Natural killer cell treated with Interleukin-12 subunit alpha and Interleukin-12 subunit beta and Interleukin-15 and Interleukin-18, amount 100 ng/mL, for 72 hours (primary cell): ENCODE data around the gene IZUMO1R. TPM values are rescaled to one million over a fixed set of nuclear protein-coding genes. Genes with fewer than 3 reads are reported as not detected.
"Not testable (repeated sequence)": the region's sequence is repeated elsewhere in the genome, so short reads cannot be mapped to it uniquely, and the experiment has no call there.

Experiments used
- ATAC-seq, 2 donors: fragments of 150-1000 bp; cut with Tn5 transposase in 1 of 2; sonication (Bioruptor Pico), chemical (Tn5 transposase) in 1 of 2; 2 replicates each; pipeline ENCODE4 v1.10.0; 2021
- DNase-seq: peaks from one replicate; pipeline ENCODE4 v3.0.0; 2022; ENCODE audit warnings: low spot score
- H3K27ac Mint-ChIP-seq, 2 donors: 1 replicate in 1 of 2; 2 replicates in 1 of 2; pipeline ENCODE4 v1.8.0; 2022; ENCODE audit warnings: mixed read lengths in 2 of 2, mild to moderate bottlenecking in 1 of 2, moderate library complexity in 1 of 2
- H3K27me3 Mint-ChIP-seq, 2 donors: 1 replicate in 1 of 2; 2 replicates in 1 of 2; pipeline ENCODE4 v1.8.0; 2022; ENCODE audit warnings: mixed read lengths in 2 of 2
- H3K36me3 Mint-ChIP-seq: one replicate; pipeline ENCODE4 v1.8.0; 2022; ENCODE audit warnings: mixed read lengths
- H3K4me1 Mint-ChIP-seq, 2 donors: 1 replicate in 1 of 2; 2 replicates in 1 of 2; pipeline ENCODE4 v1.8.0; 2022; ENCODE audit warnings: low read depth in 2 of 2, mixed read lengths in 2 of 2, mild to moderate bottlenecking in 1 of 2
- H3K4me3 Mint-ChIP-seq: one replicate; pipeline ENCODE4 v1.8.0; 2022; ENCODE audit warnings: mixed read lengths
- H3K9me3 Mint-ChIP-seq: 2 replicates; pipeline ENCODE4 v1.8.0; 2022; ENCODE audit warnings: mixed read lengths
- total RNA-seq, 2 donors: library from RNA; stranded (reverse); gene quantifications; one replicate each; pipeline ENCODE4 v1.2.3, GENCODE V29; 2022

IZUMO1R gene
- total RNA-seq, 2 donors from 2014 or later, result not detected

- ATAC-seq, result no peak
- Mint-ChIP-seq H3K27me3 (peaks cover 13 to 18% of the 10 kb centered on the region in 2 donors), H3K4me3 (no peak overlapping the region), H3K4me1 (no peaks in the 10 kb centered on the region), H3K36me3 (no peaks in the 10 kb centered on the region), H3K9me3 (no peaks in the 10 kb centered on the region), H3K27ac (no peak overlapping the region)
- DNase-seq, result no peak
These were observed 31.7 kb downstream of the IZUMO1R start for GRCh38 chr11:94336033-94336432.

- Mint-ChIP-seq H3K36me3 (no peaks in the 10 kb centered on the region), H3K27ac (no peak overlapping the region), H3K4me3 (no peak overlapping the region), H3K9me3 (no peaks in the 10 kb centered on the region), H3K4me1 (no peaks in the 10 kb centered on the region), H3K27me3 (peaks cover 13 to 15% of the 10 kb centered on the region in 2 donors)
- ATAC-seq (no peak), DNase-seq (no peak)
These were observed 34.3 kb downstream of the IZUMO1R start for GRCh38 chr11:94338651-94339050.

GRCh38 chr11:94342250-94342649 is 37.9 kb downstream of the IZUMO1R start:
- Mint-ChIP-seq H3K27me3 (peaks cover 16 to 20% of the 10 kb centered on the region in 2 donors), H3K27ac (no peak overlapping the region), H3K4me1 (no peaks in the 10 kb centered on the region), H3K4me3 (no peak overlapping the region), H3K9me3 (no peaks in the 10 kb centered on the region), H3K36me3 (no peaks in the 10 kb centered on the region)
- no peak for DNase-seq
- ATAC-seq, result no peak

GRCh38 chr11:94343495-94343894 is 39.1 kb downstream of the IZUMO1R start:
- ATAC-seq (no peak), DNase-seq (no peak)
- Mint-ChIP-seq H3K9me3 (no peaks in the 10 kb centered on the region), H3K27me3 (peaks cover 18 to 28% of the 10 kb centered on the region in 2 donors), H3K4me3 (no peak overlapping the region), H3K4me1 (no peaks in the 10 kb centered on the region), H3K27ac (no peak overlapping the region), H3K36me3 (no peaks in the 10 kb centered on the region)

DNA sequence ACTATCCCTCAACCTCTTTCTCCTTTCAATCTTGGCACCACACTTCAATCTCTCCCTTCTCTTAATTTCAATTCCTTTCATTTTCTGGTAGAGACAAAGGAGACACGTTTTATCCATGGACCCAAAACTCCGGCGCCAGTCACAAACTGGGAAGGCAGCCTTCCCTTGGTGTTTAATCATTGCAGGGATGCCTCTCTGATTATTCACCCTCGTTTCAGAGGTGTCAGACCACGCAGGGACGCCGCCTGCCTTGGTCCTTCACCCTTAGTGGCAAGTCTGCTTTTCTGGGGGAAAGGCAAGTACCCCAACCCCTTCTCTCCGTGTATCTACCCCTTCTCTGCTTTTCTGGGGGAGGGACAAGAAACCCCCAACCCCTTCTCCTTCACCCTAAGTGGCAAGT is 41.9 kb downstream of the IZUMO1R start:
- not testable (repeated sequence) for DNase-seq, ATAC-seq, H3K4me3 Mint-ChIP-seq, H3K9me3 Mint-ChIP-seq, H3K4me1 Mint-ChIP-seq, H3K36me3 Mint-ChIP-seq, H3K27ac Mint-ChIP-seq
- H3K27me3 Mint-ChIP-seq, result peaks cover 30 to 36% of the 10 kb centered on the region in 2 donors

DNA sequence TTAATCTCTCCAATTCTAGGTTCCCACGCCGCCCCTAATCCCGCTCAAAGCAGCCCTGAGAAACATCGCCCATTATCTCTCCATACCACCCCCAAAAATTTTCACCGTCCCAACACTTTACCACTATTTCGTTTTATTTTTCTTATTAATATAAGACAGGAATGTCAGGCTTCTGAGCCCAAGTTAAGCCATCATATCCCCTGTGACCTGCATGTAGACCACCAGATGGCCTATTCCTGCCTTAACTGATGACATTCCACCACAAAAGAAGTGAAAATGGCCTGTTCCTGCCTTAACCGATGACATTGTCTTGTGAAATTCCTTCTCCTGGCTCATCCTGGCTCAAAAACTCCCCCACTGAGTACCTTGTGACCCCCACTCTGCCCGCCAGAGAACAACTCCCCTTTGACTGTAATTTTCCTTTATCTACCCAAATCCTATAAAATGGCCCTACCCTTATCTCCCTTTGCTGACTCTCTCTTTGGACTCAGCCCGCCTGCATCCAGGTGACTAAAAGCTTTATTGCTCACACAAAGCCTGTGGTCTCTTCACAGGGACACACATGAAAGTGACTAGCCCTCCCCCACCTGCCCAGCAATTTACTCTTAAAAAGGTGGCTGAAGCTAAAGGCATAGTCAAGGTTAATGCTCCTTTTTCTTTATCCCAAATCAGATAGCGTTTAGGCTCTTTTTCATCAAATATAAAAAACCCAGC is 46.6 kb downstream of the IZUMO1R start:
- peaks cover 41 to 68% of the 10 kb centered on the region in 2 donors for H3K27me3 Mint-ChIP-seq
- not testable (repeated sequence) for H3K36me3 Mint-ChIP-seq, H3K4me1 Mint-ChIP-seq, ATAC-seq, H3K27ac Mint-ChIP-seq, DNase-seq, H3K4me3 Mint-ChIP-seq, H3K9me3 Mint-ChIP-seq

Other genes with a start within 250 kb of the IZUMO1R start
- 10 to 100 TPM; 16.5 to 25.5 TPM for gene PANX1, start 175.7 kb upstream of the IZUMO1R start, total RNA-seq
- gene GPR83, start 96.8 kb downstream of the IZUMO1R start, total RNA-seq, result under 1 TPM in 1 of 2 donors, not detected in 1; 0.31 TPM
- 10 to 100 TPM; 27.7 to 57.7 TPM for gene MRE11, start 189.3 kb downstream of the IZUMO1R start, total RNA-seq
- 10 to 100 TPM; 18.0 to 23.7 TPM for gene ANKRD49, start 189.4 kb downstream of the IZUMO1R start, total RNA-seq
- not detected for gene C11orf97, start 207.9 kb downstream of the IZUMO1R start, total RNA-seq
- gene FUT4, start 239.3 kb downstream of the IZUMO1R start, total RNA-seq, result 1 to 10 TPM; 6.5 to 6.7 TPM